Measurements from ENCODE around the gene VIPR2.

GRCh38 chr7:159013825-159014289, 130.8 kb downstream of the VIPR2 start:
- TF ChIP-seq CTCF (IDR thresholded peaks at IDR 0.05) = no peak
- TF ChIP-seq POLR2A (IDR thresholded peaks at IDR 0.05) = no peak
